ENCODE results near the gene BEGAIN. TPM values are rescaled to one million over a fixed set of nuclear protein-coding genes. Genes with fewer than 3 reads are reported as not detected.

The BEGAIN gene
- total RNA-seq, 1 experiment from 2014 or later = 0.54 TPM

DNA sequence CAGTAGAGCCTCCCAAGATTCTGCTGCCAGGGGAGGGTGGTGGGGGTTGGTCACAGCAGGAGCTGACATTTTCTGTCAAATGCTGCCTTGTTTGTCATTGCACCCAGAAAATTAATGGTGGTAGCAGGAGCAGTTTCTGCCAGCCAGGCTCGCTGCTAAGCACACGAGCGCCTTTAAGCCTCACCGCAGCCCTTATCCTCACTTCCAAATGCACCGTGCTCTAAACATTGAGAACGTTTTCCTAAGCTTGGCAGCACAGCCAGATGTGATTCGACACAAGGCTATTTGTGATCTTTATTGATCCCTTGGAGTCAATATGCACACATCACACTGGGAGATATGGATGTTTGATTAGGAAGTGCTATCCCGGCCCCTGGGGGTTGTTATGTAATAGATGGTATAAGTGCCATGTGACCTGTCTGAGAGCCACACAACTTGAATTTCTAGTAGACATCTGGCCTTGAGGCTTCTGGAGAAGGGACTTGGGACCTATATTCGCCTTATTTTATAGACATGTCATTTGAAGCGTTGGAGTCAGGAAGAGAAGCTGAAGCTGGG is 31.6 kb upstream of the BEGAIN start:
- H3K4me3 ChIP-seq (ENCODE audit: low read depth, low read length) = no peak overlapping the region
- H3K4me3 Mint-ChIP-seq (ENCODE audit: unreplicated experiment) = no peak overlapping the region
- H3K27me3 Mint-ChIP-seq (ENCODE audit: insufficient read depth, unreplicated experiment) = peaks cover 10% of the 10 kb centered on the region
- no peak overlapping the region for H3K27ac Mint-ChIP-seq (ENCODE audit: unreplicated experiment)
- ChIA-PET CTCF (no interaction called here), POLR2A (no interaction called here)
- H3K9me3 ChIP-seq = no peaks in the 10 kb centered on the region
- H3K36me3 ChIP-seq (ENCODE audit: control insufficient read depth, insufficient read depth, low read length) = no peaks in the 10 kb centered on the region
- TF ChIP-seq, protein P1, sequence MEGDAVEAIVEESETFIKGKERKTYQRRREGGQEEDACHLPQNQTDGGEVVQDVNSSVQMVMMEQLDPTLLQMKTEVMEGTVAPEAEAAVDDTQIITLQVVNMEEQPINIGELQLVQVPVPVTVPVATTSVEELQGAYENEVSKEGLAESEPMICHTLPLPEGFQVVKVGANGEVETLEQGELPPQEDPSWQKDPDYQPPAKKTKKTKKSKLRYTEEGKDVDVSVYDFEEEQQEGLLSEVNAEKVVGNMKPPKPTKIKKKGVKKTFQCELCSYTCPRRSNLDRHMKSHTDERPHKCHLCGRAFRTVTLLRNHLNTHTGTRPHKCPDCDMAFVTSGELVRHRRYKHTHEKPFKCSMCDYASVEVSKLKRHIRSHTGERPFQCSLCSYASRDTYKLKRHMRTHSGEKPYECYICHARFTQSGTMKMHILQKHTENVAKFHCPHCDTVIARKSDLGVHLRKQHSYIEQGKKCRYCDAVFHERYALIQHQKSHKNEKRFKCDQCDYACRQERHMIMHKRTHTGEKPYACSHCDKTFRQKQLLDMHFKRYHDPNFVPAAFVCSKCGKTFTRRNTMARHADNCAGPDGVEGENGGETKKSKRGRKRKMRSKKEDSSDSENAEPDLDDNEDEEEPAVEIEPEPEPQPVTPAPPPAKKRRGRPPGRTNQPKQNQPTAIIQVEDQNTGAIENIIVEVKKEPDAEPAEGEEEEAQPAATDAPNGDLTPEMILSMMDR (IDR thresholded peaks at IDR 0.05; ENCODE audit: insufficient read depth in 1 of 2, low read depth in 1 of 2, low read length in 1 of 2, severe bottlenecking in 1 of 2, unreplicated experiment in 1 of 2) = no peak
- H3K27me3 ChIP-seq (replicated peaks; ENCODE audit: control insufficient read depth, insufficient read depth, low read length) = no peaks in the 10 kb centered on the region
- H3K4me1 Mint-ChIP-seq (ENCODE audit: low read depth, unreplicated experiment) = no peaks in the 10 kb centered on the region
- no peaks in the 10 kb centered on the region for H3K36me3 Mint-ChIP-seq (ENCODE audit: insufficient read depth, unreplicated experiment)
- BruUV-seq (replicated peaks) = no TSS peak
- no peaks in the 10 kb centered on the region for H3K9me3 Mint-ChIP-seq (ENCODE audit: unreplicated experiment)
- intact Hi-C loops (cut with micrococcal nuclease; ENCODE audit: unreplicated experiment) = no loop called here
- peak in 1 of 2 experiments; percentile 1 for DNase-seq
- H3K4me1 ChIP-seq = no peaks in the 10 kb centered on the region

DNA sequence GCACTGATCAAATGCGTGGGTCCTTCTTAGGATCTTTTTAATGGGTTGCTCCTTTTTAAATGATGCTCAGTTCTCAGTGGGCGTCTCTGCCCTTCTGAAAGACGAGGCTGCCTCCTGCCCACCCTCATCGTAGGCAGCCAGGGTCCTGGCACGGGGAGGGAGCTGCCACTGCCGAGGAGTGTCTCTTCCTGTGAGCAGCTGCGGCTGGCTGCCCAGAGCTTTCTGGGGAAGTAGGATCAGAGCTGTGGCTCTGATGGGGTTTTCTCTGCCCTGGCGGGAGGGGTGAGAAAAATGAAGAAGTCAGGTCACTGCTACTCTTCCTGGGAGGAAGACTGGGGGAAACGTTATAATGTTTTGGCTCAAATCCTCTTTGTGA is 31.1 kb upstream of the BEGAIN start:
- BruUV-seq (replicated peaks) = no TSS peak
- Histone ChIP-seq H3K9me3 (no peaks in the 10 kb centered on the region), H3K27me3 (replicated peaks; ENCODE audit: control insufficient read depth, insufficient read depth, low read length) (no peaks in the 10 kb centered on the region), H3K36me3 (ENCODE audit: control insufficient read depth, insufficient read depth, low read length) (no peaks in the 10 kb centered on the region), H3K4me3 (ENCODE audit: low read depth, low read length) (no peak overlapping the region), H3K4me1 (no peaks in the 10 kb centered on the region)
- DNase-seq = peak in 1 of 2 experiments; percentile 4
- Mint-ChIP-seq H3K27me3 (ENCODE audit: insufficient read depth, unreplicated experiment) (peaks cover 8% of the 10 kb centered on the region), H3K4me3 (ENCODE audit: unreplicated experiment) (no peak overlapping the region), H3K4me1 (ENCODE audit: low read depth, unreplicated experiment) (no peaks in the 10 kb centered on the region), H3K27ac (ENCODE audit: unreplicated experiment) (no peak overlapping the region), H3K9me3 (ENCODE audit: unreplicated experiment) (no peaks in the 10 kb centered on the region), H3K36me3 (ENCODE audit: insufficient read depth, unreplicated experiment) (no peaks in the 10 kb centered on the region)
- TF ChIP-seq, protein P1 (IDR thresholded peaks at IDR 0.05; ENCODE audit: insufficient read depth in 1 of 2, low read depth in 1 of 2, low read length in 1 of 2, severe bottlenecking in 1 of 2, unreplicated experiment in 1 of 2) = no peak
- CTCF ChIA-PET = no interaction called here
- intact Hi-C loops (cut with micrococcal nuclease; ENCODE audit: unreplicated experiment) = no loop called here
- POLR2A ChIA-PET = no interaction called here

GRCh38 chr14:100617410-100618317 is 30.4 kb upstream of the BEGAIN start:
- peaks cover 8% of the 10 kb centered on the region for H3K27me3 Mint-ChIP-seq (ENCODE audit: insufficient read depth, unreplicated experiment)
- H3K9me3 Mint-ChIP-seq (ENCODE audit: unreplicated experiment) = no peaks in the 10 kb centered on the region
- H3K27me3 ChIP-seq (replicated peaks; ENCODE audit: control insufficient read depth, insufficient read depth, low read length) = no peaks in the 10 kb centered on the region
- BruUV-seq (replicated peaks) = no TSS peak
- POLR2A ChIA-PET = no interaction called here
- H3K4me3 ChIP-seq (ENCODE audit: low read depth, low read length) = no peak overlapping the region
- no peaks in the 10 kb centered on the region for H3K4me1 Mint-ChIP-seq (ENCODE audit: low read depth, unreplicated experiment)
- H3K36me3 Mint-ChIP-seq (ENCODE audit: insufficient read depth, unreplicated experiment) = no peaks in the 10 kb centered on the region
- CTCF ChIA-PET = no interaction called here
- no peaks in the 10 kb centered on the region for H3K4me1 ChIP-seq
- H3K27ac Mint-ChIP-seq (ENCODE audit: unreplicated experiment) = no peak overlapping the region
- intact Hi-C loops (cut with micrococcal nuclease; ENCODE audit: unreplicated experiment) = no loop called here
- DNase-seq = peak in 1 of 2 experiments; percentile 14
- no peaks in the 10 kb centered on the region for H3K36me3 ChIP-seq (ENCODE audit: control insufficient read depth, insufficient read depth, low read length)
- no peak overlapping the region for H3K4me3 Mint-ChIP-seq (ENCODE audit: unreplicated experiment)
- H3K9me3 ChIP-seq = no peaks in the 10 kb centered on the region
- TF ChIP-seq, protein P1 (IDR thresholded peaks at IDR 0.05; ENCODE audit: insufficient read depth in 1 of 2, low read depth in 1 of 2, low read length in 1 of 2, severe bottlenecking in 1 of 2, unreplicated experiment in 1 of 2) = no peak
